Neuronal stem cell (in vitro differentiated cells): ENCODE results near the gene ERCC2.
"Not testable (repeated sequence)": the region's sequence is repeated elsewhere in the genome, so short reads cannot be mapped to it uniquely, and the experiment has no call there.

Experiments
- DNase-seq: peaks from one replicate; pipeline ENCODE4 v3.0.0-alpha.2; 2013; ENCODE audit warnings: low spot score
- H2AFZ ChIP-seq: one replicate; pipeline ENCODE4 v1.6.1; 2013; ENCODE audit warnings: mild to moderate bottlenecking, low read length, inconsistent platforms
- H2AK5ac ChIP-seq: 2 replicates; pipeline ENCODE4 v1.6.1; 2013; ENCODE audit warnings: low read depth, mild to moderate bottlenecking, inconsistent platforms, low read length, moderate library complexity, mixed read lengths
- H2BK120ac ChIP-seq: 2 replicates; pipeline ENCODE4 v1.6.1; 2013; ENCODE audit warnings: low read depth, mild to moderate bottlenecking, inconsistent platforms, low read length, moderate library complexity, mixed read lengths
- H2BK12ac ChIP-seq: one replicate; pipeline ENCODE4 v1.6.1; 2013; ENCODE audit warnings: low read length, inconsistent platforms
- H2BK15ac ChIP-seq: 2 replicates; pipeline ENCODE4 v1.6.1; 2013; ENCODE audit warnings: mild to moderate bottlenecking, low read length, inconsistent platforms, mixed read lengths
- H2BK5ac ChIP-seq: one replicate; pipeline ENCODE4 v1.6.1; 2013; ENCODE audit warnings: inconsistent platforms, mild to moderate bottlenecking, low read length, moderate library complexity
- H3K14ac ChIP-seq: one replicate; pipeline ENCODE4 v1.6.1; 2013; ENCODE audit warnings: low read length, inconsistent platforms
- H3K18ac ChIP-seq: 2 replicates; pipeline ENCODE4 v1.6.1; 2013; ENCODE audit warnings: low read length, inconsistent platforms
- H3K23ac ChIP-seq: 2 replicates; pipeline ENCODE4 v1.6.1; 2013; ENCODE audit warnings: low read depth, mild to moderate bottlenecking, mixed read lengths, low read length, inconsistent platforms; ENCODE audit not compliant: poor library complexity
- H3K27ac ChIP-seq: replicated peaks from 3 replicates; pipeline ENCODE4 v1.5.1; 2013; ENCODE audit warnings: low read length, inconsistent platforms
- H3K27me3 ChIP-seq, 3 experiments: 2 replicates each; pipeline ENCODE4 v1.6.1; 2013; ENCODE audit warnings: low read length in 3 of 3, mild to moderate bottlenecking in 2 of 3, inconsistent platforms in 1 of 3, low read depth in 1 of 3, mixed read lengths in 1 of 3, moderate library complexity in 1 of 3; ENCODE audit not compliant: control insufficient read depth in 3 of 3, insufficient read depth in 3 of 3
- H3K36me3 ChIP-seq, 2 donors: replicated peaks in 1 of 2; 2 replicates each; pipeline ENCODE4 v1.6.1; 2013; ENCODE audit warnings: low read length in 2 of 2; ENCODE audit not compliant: control insufficient read depth in 2 of 2, insufficient read depth in 2 of 2
- H3K4ac ChIP-seq: 2 replicates; pipeline ENCODE4 v1.6.1; 2013; ENCODE audit warnings: inconsistent platforms, mild to moderate bottlenecking, low read length, moderate library complexity
- H3K4me1 ChIP-seq, 2 donors: 1 replicate in 1 of 2; 2 replicates in 1 of 2; pipeline ENCODE4 v1.6.1; 2013; ENCODE audit warnings: low read length in 2 of 2, low read depth in 1 of 2; ENCODE audit not compliant: control insufficient read depth in 2 of 2, insufficient read depth in 1 of 2
- H3K4me2 ChIP-seq: one replicate; pipeline ENCODE4 v1.6.1; 2013; ENCODE audit warnings: mild to moderate bottlenecking, low read length, inconsistent platforms; ENCODE audit not compliant: insufficient read depth, poor library complexity, severe bottlenecking
- H3K4me3 ChIP-seq, 2 donors: 2 replicates each; pipeline ENCODE4 v1.5.1; 2013; ENCODE audit warnings: low read length in 2 of 2, mild to moderate bottlenecking in 2 of 2, inconsistent platforms in 1 of 2, moderate library complexity in 1 of 2
- H3K79me1 ChIP-seq: one replicate; pipeline ENCODE4 v1.6.1; 2013; ENCODE audit warnings: low read depth, mild to moderate bottlenecking, inconsistent platforms, low read length, moderate library complexity
- H3K9ac ChIP-seq: one replicate; pipeline ENCODE4 v1.6.1; 2013; ENCODE audit warnings: mild to moderate bottlenecking, low read depth, low read length, inconsistent platforms; ENCODE audit not compliant: poor library complexity
- H3K9me3 ChIP-seq, 2 donors: replicated peaks in 1 of 2; 2 replicates each; pipeline versions ENCODE3 to v1.6.1; 2013; ENCODE audit warnings: low read length in 2 of 2, mild to moderate bottlenecking in 2 of 2, inconsistent platforms in 1 of 2, low read depth in 1 of 2, mixed read lengths in 1 of 2, moderate library complexity in 1 of 2; ENCODE audit not compliant: control insufficient read depth in 2 of 2, insufficient read depth in 1 of 2
- H4K8ac ChIP-seq: one replicate; pipeline ENCODE4 v1.6.1; 2013; ENCODE audit warnings: low read depth, mild to moderate bottlenecking, inconsistent platforms, low read length, moderate library complexity
- H4K91ac ChIP-seq: one replicate; pipeline ENCODE4 v1.6.1; 2013; ENCODE audit warnings: low read length, low read depth, mild to moderate bottlenecking, inconsistent platforms; ENCODE audit not compliant: poor library complexity
- WGBS, 2 donors: extraction: QIAGEN DNeasy Blood & Tissue Kit; methylation state at CpG; one replicate each; pipeline ENCODE4 v1.1.7; 2013; ENCODE audit warnings: missing lambda C conversion rate in 2 of 2, mixed read lengths in 1 of 2; ENCODE audit not compliant: insufficient read length in 2 of 2, insufficient replicate concordance in 1 of 2; ENCODE audit errors: extremely low coverage in 2 of 2; 5-methylcytosine and 5-hydroxymethylcytosine counted together

The ERCC2 gene

GRCh38 chr19:45340232-45340898 lies 30.0 kb downstream of the ERCC2 start, which contains the start of gene KLC3:
Gene KLC3 (plus strand): TSS chr19:45340750. CDS start chr19:45345542, 4,792 bp downstream.
- Histone ChIP-seq H3K36me3 (no peaks in the 10 kb centered on the region), H3K4me3 (peak within 1 kb of the TSS in 1 of 2 donors; percentile 39), H3K27ac (no peak within 1 kb of the TSS), H3K14ac (peak within 1 kb of the TSS; percentile 75), H3K18ac (no peak within 1 kb of the TSS), H3K23ac (peak within 1 kb of the TSS; percentile 21), H3K4ac (no peak within 1 kb of the TSS), H2BK120ac (no peak within 1 kb of the TSS), H3K79me1 (no peaks in the 10 kb centered on the region), H2BK12ac (no peak within 1 kb of the TSS), H4K91ac (no peak within 1 kb of the TSS), H3K27me3 (peaks cover 5 to 48% (median 30%) of the 10 kb centered on the region in 3 experiments), H3K4me2 (peak within 1 kb of the TSS; percentile 55), H4K8ac (peak within 1 kb of the TSS; percentile 31), H3K9ac (peak within 1 kb of the TSS; percentile 30), H3K9me3 (peaks cover 0 to 3% of the 10 kb centered on the region in 2 donors), H2BK15ac (no peak within 1 kb of the TSS), H2AFZ (peak within 1 kb of the TSS; percentile 49), H2BK5ac (no peak within 1 kb of the TSS), H3K4me1 (no peaks in the 10 kb centered on the region), H2AK5ac (no peak within 1 kb of the TSS)
- DNase-seq, result no peak
- no CpG with 5 or more reads among the region's 50 CpGs for WGBS, 2 donors

- H3K9me3 ChIP-seq, result peaks cover 0 to 3% of the 10 kb centered on the region in 2 donors
- H3K4me3 ChIP-seq, result no peak overlapping the region
- peaks cover 5 to 42% (median 30%) of the 10 kb centered on the region in 3 experiments for H3K27me3 ChIP-seq
- no peak for DNase-seq
- H3K36me3 ChIP-seq, result no peaks in the 10 kb centered on the region
- H2BK5ac ChIP-seq, result no peak overlapping the region
- H3K23ac ChIP-seq, result no peak overlapping the region
- H4K8ac ChIP-seq, result no peak overlapping the region
- no peak overlapping the region for H3K18ac ChIP-seq
- WGBS, 2 donors, result no CpG with 5 or more reads among the region's 6 CpGs
- H2BK15ac ChIP-seq, result no peak overlapping the region
- H3K79me1 ChIP-seq, result no peaks in the 10 kb centered on the region
- no peak overlapping the region for H2BK120ac ChIP-seq
- H3K4me2 ChIP-seq, result no peak overlapping the region
- no peak overlapping the region for H3K9ac ChIP-seq
- no peak overlapping the region for H3K14ac ChIP-seq
- no peak overlapping the region for H2BK12ac ChIP-seq
- H3K4ac ChIP-seq, result no peak overlapping the region
- no peak overlapping the region for H2AK5ac ChIP-seq
- H4K91ac ChIP-seq, result no peak overlapping the region
- no peaks in the 10 kb centered on the region for H3K4me1 ChIP-seq
- H3K27ac ChIP-seq, result no peak overlapping the region
- no peak overlapping the region for H2AFZ ChIP-seq
These were observed 30.7 kb downstream of the ERCC2 start for GRCh38 chr19:45339629-45340028.

- H2AK5ac ChIP-seq, result no peak overlapping the region
- H2AFZ ChIP-seq, result no peak overlapping the region
- no peak overlapping the region for H2BK12ac ChIP-seq
- H3K36me3 ChIP-seq, result no peaks in the 10 kb centered on the region
- H3K18ac ChIP-seq, result no peak overlapping the region
- peaks cover 0 to 3% of the 10 kb centered on the region in 2 donors for H3K9me3 ChIP-seq
- H3K4ac ChIP-seq, result no peak overlapping the region
- DNase-seq, result no peak
- no peak overlapping the region for H3K27ac ChIP-seq
- H3K14ac ChIP-seq, result no peak overlapping the region
- no peak overlapping the region for H3K23ac ChIP-seq
- H2BK120ac ChIP-seq, result no peak overlapping the region
- no peak overlapping the region for H3K4me3 ChIP-seq
- peaks cover 5 to 25% (median 21%) of the 10 kb centered on the region in 3 experiments for H3K27me3 ChIP-seq
- H4K8ac ChIP-seq, result no peak overlapping the region
- H3K79me1 ChIP-seq, result no peaks in the 10 kb centered on the region
- H2BK15ac ChIP-seq, result no peak overlapping the region
- no peak overlapping the region for H2BK5ac ChIP-seq
- H3K4me2 ChIP-seq, result no peak overlapping the region
- H3K9ac ChIP-seq, result no peak overlapping the region
- WGBS, 2 donors, result no CpG with 5 or more reads among the region's 11 CpGs
- H3K4me1 ChIP-seq, result no peaks in the 10 kb centered on the region
- H4K91ac ChIP-seq, result no peak overlapping the region
These were observed 33.6 kb downstream of the ERCC2 start for GRCh38 chr19:45336696-45337251.

- H3K18ac ChIP-seq, H3K4me3 ChIP-seq, H2AFZ ChIP-seq, H2BK12ac ChIP-seq, H3K4me1 ChIP-seq, H3K9ac ChIP-seq, H3K79me1 ChIP-seq, H3K36me3 ChIP-seq, H4K91ac ChIP-seq, H3K4ac ChIP-seq, H3K4me2 ChIP-seq, DNase-seq, H2BK5ac ChIP-seq, H2AK5ac ChIP-seq, H3K23ac ChIP-seq, H4K8ac ChIP-seq, H2BK120ac ChIP-seq, H3K9me3 ChIP-seq, H3K27ac ChIP-seq, H3K14ac ChIP-seq, H2BK15ac ChIP-seq, H3K27me3 ChIP-seq: not testable (repeated sequence)
- WGBS, 2 donors, result no CpG with 5 or more reads among the region's 4 CpGs
These were observed 35.5 kb downstream of the ERCC2 start for GRCh38 chr19:45334881-45335280.
